EH (cell line): ENCODE data around the gene CYP3A7.
A peak's percentile ranks its signal among the peaks of the same experiment; 100 is the strongest.
"Not testable (repeated sequence)": the region's sequence is repeated elsewhere in the genome, so short reads cannot be mapped to it uniquely, and the experiment has no call there.

Experiments
- DNase-seq: peaks from one replicate; pipeline ENCODE4 v3.0.0-alpha.2; 2015; ENCODE audit warnings: low read depth

The CYP3A7 gene

DNA sequence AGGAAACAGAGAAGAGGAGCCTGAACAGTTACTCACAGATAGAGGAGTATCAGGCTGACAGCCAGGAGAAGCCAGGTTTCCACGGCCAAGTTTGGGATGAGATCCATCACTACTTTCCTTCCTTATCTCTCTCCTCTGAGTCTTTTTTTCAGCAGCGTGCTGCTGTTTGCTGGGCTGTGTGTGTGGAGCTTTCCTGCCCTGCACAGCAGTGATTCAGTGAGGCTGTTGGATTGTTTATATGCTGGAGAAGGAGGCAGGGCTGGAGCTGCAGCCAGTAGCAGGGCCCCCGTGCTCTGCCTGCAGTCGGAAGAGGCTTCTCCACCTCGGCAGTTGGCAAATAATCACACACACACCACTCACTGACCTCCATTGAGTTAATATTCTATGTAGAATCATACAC, at the start of gene CYP3A7:
CYP3A7 (minus strand) TSS at position 210 of the 400 bp plus-strand sequence; CDS start at position 107, 103 bp downstream.
- DNase-seq: no peak

DNA sequence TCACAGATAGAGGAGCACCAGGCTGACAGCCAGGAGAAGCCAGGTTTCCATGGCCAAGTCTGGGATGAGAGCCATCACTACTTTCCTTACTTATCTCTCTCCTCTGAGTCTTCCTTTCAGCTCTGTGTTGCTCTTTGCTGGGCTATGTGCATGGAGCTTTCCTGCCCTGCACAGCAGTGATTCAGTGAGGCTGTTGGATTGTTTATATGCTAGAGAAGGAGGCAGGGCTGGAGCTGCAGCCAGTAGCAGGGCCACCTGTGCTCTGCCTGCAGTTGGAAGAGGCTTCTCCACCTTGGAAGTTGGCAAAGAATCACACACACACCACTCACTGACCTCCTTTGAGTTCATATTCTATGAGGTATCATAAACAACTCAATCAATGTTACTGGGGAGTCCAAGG, 49.0 kb upstream of the CYP3A7 start, which contains the start of gene CYP3A4:
CYP3A4 (minus strand) TSS at position 178 of the 400 bp plus-strand sequence; CDS start at position 75, 103 bp downstream.
- no peak for DNase-seq

- no peak for DNase-seq
Observed at GRCh38 chr7:99782012-99782953, 47.3 kb upstream of the CYP3A7 start.

DNA sequence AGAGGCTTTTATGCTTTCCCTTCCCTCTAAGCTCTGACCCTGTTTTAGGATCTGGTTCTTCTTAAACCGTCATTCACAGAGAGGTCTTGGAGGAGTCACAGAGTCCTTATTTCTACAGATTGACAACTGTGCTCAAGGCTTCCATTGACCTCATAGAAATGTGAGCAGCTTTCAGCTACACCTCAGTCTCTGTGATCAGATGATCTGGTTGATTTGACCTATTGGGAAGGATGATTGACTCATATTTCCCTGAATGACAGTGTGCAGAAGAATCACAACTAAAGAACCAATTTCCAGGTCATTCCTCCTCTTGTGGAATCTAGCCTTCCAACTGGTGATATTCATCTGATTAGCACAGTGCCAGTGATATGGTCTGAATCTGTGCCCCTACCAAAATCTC, 45.6 kb upstream of the CYP3A7 start:
- DNase-seq: no peak

- DNase-seq: no peak
Observed at GRCh38 chr7:99779949-99780348, 45.0 kb upstream of the CYP3A7 start.

- DNase-seq: no peak
Observed at GRCh38 chr7:99778880-99779279, 43.9 kb upstream of the CYP3A7 start.

- DNase-seq: not testable (repeated sequence)
Observed at GRCh38 chr7:99773395-99773794, 38.4 kb upstream of the CYP3A7 start.

- DNase-seq: no peak
Observed at GRCh38 chr7:99772565-99772964, 37.6 kb upstream of the CYP3A7 start.

DNA sequence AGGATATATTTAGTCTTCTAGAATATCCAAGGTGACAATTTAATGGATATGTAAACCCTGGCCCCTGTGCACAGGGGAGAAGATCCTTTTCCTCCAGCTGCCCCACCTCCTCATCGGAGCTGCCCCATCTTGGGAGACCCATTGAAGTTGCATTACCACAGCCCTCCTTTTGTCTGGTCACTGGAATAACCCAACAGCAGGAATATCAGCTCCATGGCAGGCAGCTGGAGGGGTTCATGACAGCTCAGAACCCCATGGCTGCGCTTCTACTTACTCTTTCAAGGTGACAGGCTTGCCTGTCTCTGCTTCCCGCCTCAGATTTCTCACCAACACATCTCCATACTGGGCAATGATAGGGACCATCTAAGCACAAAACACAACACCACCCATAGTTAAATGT, 34.5 kb upstream of the CYP3A7 start:
- DNase-seq: not testable (repeated sequence)

DNA sequence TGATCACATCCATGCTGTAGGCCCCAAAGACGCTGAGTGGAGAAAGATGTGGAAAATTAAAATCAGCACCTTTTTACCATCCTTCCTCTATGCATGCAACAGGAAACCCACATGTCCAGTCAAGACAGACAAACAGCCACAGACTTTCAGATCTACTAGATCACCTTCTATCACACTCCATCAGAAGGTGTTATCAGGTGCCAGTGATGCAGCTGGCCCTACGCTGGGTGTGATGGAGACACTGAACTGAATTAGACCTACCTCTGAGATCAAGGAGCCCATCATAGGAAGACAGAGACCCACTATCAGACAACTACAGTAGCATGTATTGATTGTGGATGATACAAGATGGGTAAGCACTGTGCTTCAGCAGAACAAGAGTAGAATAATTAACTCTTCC, 33.5 kb upstream of the CYP3A7 start:
- DNase-seq: no peak

- DNase-seq: no peak
Observed at GRCh38 chr7:99767662-99768061, 32.7 kb upstream of the CYP3A7 start.

GRCh38 chr7:99766484-99767099, 31.6 kb upstream of the CYP3A7 start:
- DNase-seq: no peak

DNA sequence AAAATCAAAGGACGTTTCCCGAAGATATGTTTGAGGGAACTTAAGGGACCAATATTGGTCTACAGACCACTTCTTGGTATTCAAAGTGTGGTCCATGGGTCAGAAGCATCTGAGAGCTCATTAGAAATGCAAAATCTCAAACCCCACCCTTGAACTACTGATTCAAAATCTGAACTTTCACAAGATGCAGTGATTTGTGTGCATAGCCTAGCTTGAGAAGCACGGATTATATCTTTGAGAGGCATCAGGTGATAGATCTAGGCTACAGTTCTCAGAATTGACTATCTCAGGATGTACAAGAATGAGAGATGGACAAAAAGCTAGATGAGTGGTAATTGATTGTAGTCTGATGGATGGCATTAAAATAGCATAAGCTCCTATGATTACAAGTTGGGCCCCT, 29.5 kb upstream of the CYP3A7 start:
- DNase-seq: no peak

- DNase-seq: no peak
Observed at GRCh38 chr7:99762680-99763327, 27.8 kb upstream of the CYP3A7 start.

GRCh38 chr7:99755085-99755484, 20.1 kb upstream of the CYP3A7 start:
- DNase-seq: no peak

DNA sequence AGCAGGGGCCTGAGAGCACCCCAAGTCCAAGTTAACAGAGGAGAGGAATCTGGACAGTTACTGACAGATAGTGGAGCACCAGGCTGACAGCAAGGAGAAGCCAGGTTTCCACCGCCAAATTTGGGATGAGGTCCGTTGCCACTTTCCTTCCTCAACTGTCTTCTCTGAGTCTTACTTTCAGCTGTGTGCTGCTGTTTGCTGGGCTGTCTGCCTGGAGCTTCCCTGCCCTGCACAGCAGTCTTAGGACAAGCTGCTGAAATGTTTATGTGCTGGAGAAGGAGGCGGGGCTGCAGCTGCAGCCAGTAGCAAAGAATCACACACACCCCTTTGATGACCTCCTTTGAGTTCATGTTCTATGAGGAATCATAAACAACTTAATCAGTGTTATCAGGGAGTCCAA, 17.4 kb upstream of the CYP3A7 start:
- peak; percentile 6 for DNase-seq

DNA sequence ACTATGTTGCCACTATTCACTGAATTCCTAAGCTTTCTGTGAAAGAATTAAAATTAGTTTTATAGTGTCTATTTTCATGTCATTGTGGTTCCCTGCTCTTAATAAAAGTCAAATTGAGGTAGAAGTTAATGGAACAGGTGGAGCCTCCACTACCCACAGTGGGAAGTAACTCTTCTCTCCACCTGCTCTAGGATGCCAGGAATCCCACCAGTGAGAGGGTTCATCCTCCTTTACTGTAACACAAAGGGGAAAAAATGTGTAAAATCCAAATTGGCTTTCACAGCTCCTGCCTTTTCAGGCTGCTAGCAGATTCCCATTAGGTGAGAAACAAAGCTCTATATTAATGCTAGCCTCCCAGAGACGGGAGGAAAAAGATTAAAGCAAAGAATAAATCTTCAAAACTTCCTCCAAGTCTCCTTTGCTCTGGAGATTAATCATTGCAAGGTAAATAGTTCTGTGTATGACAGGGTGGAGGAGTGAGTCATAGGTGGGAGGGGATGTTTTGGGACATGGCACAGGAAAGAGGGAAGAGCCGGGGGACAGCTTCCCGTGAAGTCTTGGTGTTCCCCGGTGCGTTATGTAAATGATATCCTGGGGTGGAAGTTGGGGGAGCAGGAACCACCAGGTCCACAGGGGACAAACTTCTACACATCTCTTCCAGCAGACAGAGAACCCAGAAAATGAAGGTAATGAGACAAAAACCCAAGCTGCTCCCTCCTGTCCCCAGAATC, 16.5 kb upstream of the CYP3A7 start:
- not testable (repeated sequence) for DNase-seq

- DNase-seq: no peak
Observed at GRCh38 chr7:99748846-99749579, 14.0 kb upstream of the CYP3A7 start.

GRCh38 chr7:99746915-99747314, 11.9 kb upstream of the CYP3A7 start:
- DNase-seq: not testable (repeated sequence)

GRCh38 chr7:99745395-99745794, 10.4 kb upstream of the CYP3A7 start:
- DNase-seq: not testable (repeated sequence)

DNA sequence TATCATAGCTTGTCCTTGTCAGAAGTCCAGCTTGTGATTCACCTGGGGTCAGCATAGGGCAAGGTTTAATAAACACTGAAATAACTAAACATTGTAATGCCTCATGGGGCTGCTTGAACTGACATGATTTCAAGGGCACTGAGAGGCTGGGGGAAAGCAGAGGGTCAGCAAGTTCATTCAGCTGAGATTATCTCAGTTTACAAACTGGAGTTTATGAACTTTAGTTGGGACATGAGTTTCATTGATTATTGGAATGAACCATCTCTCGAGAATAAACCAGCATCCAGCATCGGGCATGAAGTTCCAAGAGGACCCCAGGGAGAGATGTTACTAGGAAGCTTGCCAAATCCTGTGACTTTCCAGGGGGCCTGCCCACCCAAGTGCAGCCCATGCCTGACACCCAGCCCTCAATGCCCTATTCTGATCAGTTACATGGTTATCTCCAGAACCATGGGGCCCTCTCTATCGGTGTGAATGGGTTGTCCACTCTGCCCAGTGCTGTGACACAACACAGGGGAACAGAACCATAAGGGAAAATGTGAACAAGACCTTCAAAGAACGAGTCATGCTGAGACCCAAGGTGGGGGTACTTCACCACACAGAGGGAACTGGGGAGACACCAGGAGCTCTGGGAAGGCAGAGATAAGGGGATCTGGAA, 7.9 kb upstream of the CYP3A7 start:
- no peak for DNase-seq
